ENCODE measurements around the gene TVP23A. TPM values are rescaled to one million over a fixed set of nuclear protein-coding genes. Genes with fewer than 3 reads are reported as not detected.
"Not testable (repeated sequence)": the region's sequence is repeated elsewhere in the genome, so short reads cannot be mapped to it uniquely, and the experiment has no call there.

Gene TVP23A
- total RNA-seq, 1 experiment from 2014 or later: not detected

DNA sequence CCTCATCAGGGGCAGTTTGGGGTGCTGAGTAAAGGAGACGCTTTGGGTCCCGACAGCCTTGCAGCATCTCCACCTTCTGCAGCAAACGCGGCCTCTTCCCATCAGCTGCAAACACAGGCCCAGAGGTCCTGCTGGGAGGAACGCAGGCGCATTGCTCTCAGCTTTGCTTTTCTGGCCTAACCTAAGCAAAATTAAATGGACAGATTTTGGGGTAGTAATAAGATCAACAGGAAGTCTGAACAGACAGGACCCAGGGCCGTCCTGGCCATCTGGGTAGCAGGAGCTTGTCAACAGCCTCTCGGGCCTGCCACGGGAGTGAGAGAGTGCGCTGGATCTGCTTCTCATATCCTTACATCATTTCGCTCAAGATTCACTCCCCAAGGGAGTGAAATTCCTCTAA is 67.8 kb downstream of the TVP23A start:
- no peaks in the 10 kb centered on the region for H4K20me1 ChIP-seq (ENCODE audit: insufficient read depth, low read depth, low read length)
- DNase-seq: no peak
- no peak overlapping the region for H3K27ac ChIP-seq (ENCODE audit: low read length)
- H3K36me3 ChIP-seq (ENCODE audit: insufficient read depth, low read length): peaks cover 10% of the 10 kb centered on the region; the same call in 1 of the 2 replicates
- no peak overlapping the region for H3K4me2 ChIP-seq (ENCODE audit: low read depth, low read length, poor library complexity, severe bottlenecking)
- no peaks in the 10 kb centered on the region for H3K9me3 ChIP-seq (ENCODE audit: low read length)
- H3K9ac ChIP-seq (ENCODE audit: low read length): no peak overlapping the region
- no peak overlapping the region for H3K4me3 ChIP-seq (ENCODE audit: low read length)
- H3K4me1 ChIP-seq (ENCODE audit: low read length): peaks cover 11% of the 10 kb centered on the region
- no peaks in the 10 kb centered on the region for H3K9me2 ChIP-seq (replicated peaks; ENCODE audit: insufficient read depth, low read length)
- no peaks in the 10 kb centered on the region for H3K27me3 ChIP-seq (ENCODE audit: low read length)
- no peak overlapping the region for H2AFZ ChIP-seq (ENCODE audit: low read length)
- H3K79me2 ChIP-seq (ENCODE audit: low read length): peaks cover under 1% of the 10 kb centered on the region; the same call in 1 of the 2 replicates

DNA sequence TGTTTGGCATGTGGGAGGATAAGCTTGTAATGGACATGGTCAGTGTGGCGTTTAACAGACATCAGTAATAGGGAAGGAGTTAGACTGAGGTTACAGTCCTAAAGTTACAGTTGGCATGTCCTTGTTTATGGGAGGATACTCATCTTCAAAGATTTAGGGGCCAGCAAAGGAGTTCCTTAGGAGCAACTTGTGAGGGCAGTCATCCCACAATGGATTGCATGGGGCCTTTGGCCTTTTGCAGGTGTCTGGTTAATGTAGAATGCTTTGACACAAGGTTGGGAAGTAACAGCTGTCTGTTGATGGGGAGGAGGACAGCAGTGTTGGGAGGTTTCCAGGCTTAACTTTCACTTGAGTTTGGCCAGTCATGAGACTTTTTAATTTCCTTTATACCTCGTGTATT is 72.8 kb downstream of the TVP23A start:
- peaks cover 15% of the 10 kb centered on the region for H3K79me2 ChIP-seq (ENCODE audit: low read length)
- H3K4me2 ChIP-seq (ENCODE audit: low read depth, low read length, poor library complexity, severe bottlenecking): no peak overlapping the region
- no peaks in the 10 kb centered on the region for H4K20me1 ChIP-seq (ENCODE audit: insufficient read depth, low read depth, low read length)
- no peak overlapping the region for H3K9ac ChIP-seq (ENCODE audit: low read length)
- H3K36me3 ChIP-seq (ENCODE audit: insufficient read depth, low read length): peaks cover 2% of the 10 kb centered on the region; the same call in 1 of the 2 replicates
- no peak overlapping the region for H3K4me3 ChIP-seq (ENCODE audit: low read length)
- no peak overlapping the region for H3K27ac ChIP-seq (ENCODE audit: low read length)
- H3K27me3 ChIP-seq (ENCODE audit: low read length): no peaks in the 10 kb centered on the region
- H3K9me2 ChIP-seq (replicated peaks; ENCODE audit: insufficient read depth, low read length): no peaks in the 10 kb centered on the region
- DNase-seq: no peak
- no peaks in the 10 kb centered on the region for H3K9me3 ChIP-seq (ENCODE audit: low read length)
- H3K4me1 ChIP-seq (ENCODE audit: low read length): peaks cover 34% of the 10 kb centered on the region
- no peak overlapping the region for H2AFZ ChIP-seq (ENCODE audit: low read length)

GRCh38 chr16:10744370-10745030 is 74.1 kb downstream of the TVP23A start:
- H3K27me3 ChIP-seq (ENCODE audit: low read length): no peaks in the 10 kb centered on the region
- H3K9ac ChIP-seq (ENCODE audit: low read length): peak overlapping the region; percentile 78
- DNase-seq: no peak
- H2AFZ ChIP-seq (ENCODE audit: low read length): peak overlapping the region; percentile 58; the same call in 1 of the 2 replicates
- H3K9me2 ChIP-seq (replicated peaks; ENCODE audit: insufficient read depth, low read length): no peaks in the 10 kb centered on the region
- no peak overlapping the region for H3K27ac ChIP-seq (ENCODE audit: low read length)
- peak overlapping the region; percentile 80 for H3K4me2 ChIP-seq (ENCODE audit: low read depth, low read length, poor library complexity, severe bottlenecking)
- H4K20me1 ChIP-seq (ENCODE audit: insufficient read depth, low read depth, low read length): no peaks in the 10 kb centered on the region
- peak overlapping the region; percentile 76 for H3K4me3 ChIP-seq (ENCODE audit: low read length)
- peaks cover 15% of the 10 kb centered on the region for H3K79me2 ChIP-seq (ENCODE audit: low read length)
- H3K36me3 ChIP-seq (ENCODE audit: insufficient read depth, low read length): no peaks in the 10 kb centered on the region
- no peaks in the 10 kb centered on the region for H3K9me3 ChIP-seq (ENCODE audit: low read length)
- H3K4me1 ChIP-seq (ENCODE audit: low read length): peaks cover 39% of the 10 kb centered on the region

DNA sequence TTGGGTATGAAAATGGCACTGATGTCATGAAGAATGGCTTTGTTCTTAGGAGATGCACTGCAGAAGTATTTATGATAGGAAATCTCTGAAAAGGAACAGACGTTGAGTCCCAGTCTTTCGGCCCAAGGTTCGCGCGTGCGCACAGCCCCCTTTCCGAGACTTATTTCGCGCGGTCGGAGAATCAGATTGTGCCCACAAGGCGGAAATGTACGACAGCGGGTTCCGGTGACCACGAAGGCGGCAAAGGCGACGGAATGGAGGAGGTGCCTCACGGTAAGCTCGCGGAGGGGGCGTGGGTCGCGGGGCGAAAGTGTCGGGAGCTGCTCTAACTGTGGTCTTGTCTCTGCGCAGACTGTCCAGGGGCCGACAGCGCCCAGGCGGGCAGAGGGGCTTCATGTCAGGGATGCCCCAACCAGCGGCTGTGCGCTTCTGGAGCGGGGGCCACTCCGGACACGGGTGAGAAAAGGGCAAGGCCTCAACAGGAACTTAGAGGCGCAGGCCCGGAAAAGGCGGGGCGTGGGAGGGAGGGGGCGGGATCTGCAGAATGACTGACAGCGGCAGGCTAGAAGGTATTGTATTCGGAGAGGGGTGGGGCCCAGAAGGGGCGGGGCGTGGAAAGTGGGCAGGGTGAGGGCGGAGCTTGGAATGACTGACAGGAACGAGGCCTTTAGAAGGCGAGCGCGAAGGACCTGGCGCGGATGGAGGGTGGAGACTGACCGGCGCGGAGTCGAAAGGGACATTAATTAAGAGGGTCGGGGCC is 74.8 kb downstream of the TVP23A start, which contains the start of gene NUBP1:
Gene NUBP1 (plus strand): TSS at position 233 of the 760 bp plus-strand sequence. CDS start 22 bp downstream, at position 255.
- Histone ChIP-seq H2AFZ (ENCODE audit: low read length) (peak within 1 kb of the TSS; percentile 93), H3K27ac (ENCODE audit: low read length) (peak within 1 kb of the TSS; percentile 83), H3K4me2 (ENCODE audit: low read depth, low read length, poor library complexity, severe bottlenecking) (peak within 1 kb of the TSS; percentile 80), H3K4me1 (ENCODE audit: low read length) (peaks cover 39% of the 10 kb centered on the region), H3K9me3 (ENCODE audit: low read length) (no peaks in the 10 kb centered on the region), H3K9me2 (replicated peaks; ENCODE audit: insufficient read depth, low read length) (no peaks in the 10 kb centered on the region), H4K20me1 (ENCODE audit: insufficient read depth, low read depth, low read length) (no peaks in the 10 kb centered on the region), H3K4me3 (ENCODE audit: low read length) (peak within 1 kb of the TSS; percentile 76), H3K27me3 (ENCODE audit: low read length) (no peaks in the 10 kb centered on the region), H3K36me3 (ENCODE audit: insufficient read depth, low read length) (no peaks in the 10 kb centered on the region), H3K79me2 (ENCODE audit: low read length) (peaks cover 15% of the 10 kb centered on the region), H3K9ac (ENCODE audit: low read length) (peak within 1 kb of the TSS; percentile 88)
- DNase-seq: peak; percentile 99

GRCh38 chr16:10743227-10743609 is 75.4 kb downstream of the TVP23A start:
- H3K4me2 ChIP-seq (ENCODE audit: low read depth, low read length, poor library complexity, severe bottlenecking): peak overlapping the region; percentile 80
- no peaks in the 10 kb centered on the region for H4K20me1 ChIP-seq (ENCODE audit: insufficient read depth, low read depth, low read length)
- no peaks in the 10 kb centered on the region for H3K9me2 ChIP-seq (replicated peaks; ENCODE audit: insufficient read depth, low read length)
- H3K36me3 ChIP-seq (ENCODE audit: insufficient read depth, low read length): no peaks in the 10 kb centered on the region
- peak overlapping the region; percentile 55; the same call in 1 of the 2 replicates for H2AFZ ChIP-seq (ENCODE audit: low read length)
- peak overlapping the region; percentile 76 for H3K4me3 ChIP-seq (ENCODE audit: low read length)
- H3K79me2 ChIP-seq (ENCODE audit: low read length): peaks cover 15% of the 10 kb centered on the region
- peak overlapping the region; percentile 88 for H3K9ac ChIP-seq (ENCODE audit: low read length)
- peaks cover 43% of the 10 kb centered on the region for H3K4me1 ChIP-seq (ENCODE audit: low read length)
- H3K27me3 ChIP-seq (ENCODE audit: low read length): no peaks in the 10 kb centered on the region
- H3K27ac ChIP-seq (ENCODE audit: low read length): peak overlapping the region; percentile 83
- H3K9me3 ChIP-seq (ENCODE audit: low read length): no peaks in the 10 kb centered on the region
- no peak for DNase-seq

DNA sequence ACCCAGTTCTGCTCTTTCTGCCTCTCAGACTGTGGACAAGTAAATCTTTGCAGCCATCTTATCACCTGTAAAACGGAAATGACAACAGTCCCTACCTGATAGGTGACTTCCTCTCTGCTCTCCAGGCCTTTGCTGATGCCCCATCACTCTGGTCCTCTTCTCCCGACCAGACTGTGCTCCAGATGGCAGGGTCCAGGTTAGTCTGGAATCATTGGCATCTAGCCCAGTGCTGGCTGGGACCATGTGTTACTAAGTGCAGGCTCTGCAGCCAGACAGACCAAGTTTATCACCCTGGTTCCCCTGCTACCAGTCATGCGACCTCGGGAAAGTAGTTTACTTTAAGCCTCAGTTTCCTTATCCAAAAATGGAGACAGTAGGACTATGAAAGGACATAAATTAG is 76.8 kb downstream of the TVP23A start:
- H2AFZ ChIP-seq (ENCODE audit: low read length): 0 out of 2 replicates have a peak overlapping the region, but pooled peaks have one; percentile 11
- DNase-seq: peak; percentile 51
- H3K9me2 ChIP-seq (replicated peaks; ENCODE audit: insufficient read depth, low read length): no peaks in the 10 kb centered on the region
- H3K79me2 ChIP-seq (ENCODE audit: low read length): peaks cover 15% of the 10 kb centered on the region
- peak overlapping the region; percentile 68 for H3K27ac ChIP-seq (ENCODE audit: low read length)
- H3K4me3 ChIP-seq (ENCODE audit: low read length): peak overlapping the region; percentile 45
- no peaks in the 10 kb centered on the region for H3K9me3 ChIP-seq (ENCODE audit: low read length)
- H3K9ac ChIP-seq (ENCODE audit: low read length): peak overlapping the region; percentile 52
- no peaks in the 10 kb centered on the region for H3K27me3 ChIP-seq (ENCODE audit: low read length)
- no peaks in the 10 kb centered on the region for H3K36me3 ChIP-seq (ENCODE audit: insufficient read depth, low read length)
- peak overlapping the region; percentile 80 for H3K4me2 ChIP-seq (ENCODE audit: low read depth, low read length, poor library complexity, severe bottlenecking)
- H4K20me1 ChIP-seq (ENCODE audit: insufficient read depth, low read depth, low read length): no peaks in the 10 kb centered on the region
- peaks cover 55% of the 10 kb centered on the region for H3K4me1 ChIP-seq (ENCODE audit: low read length)

GRCh38 chr16:10741249-10741648 is 77.3 kb downstream of the TVP23A start:
- Histone ChIP-seq H3K79me2 (ENCODE audit: low read length) (peaks cover 15% of the 10 kb centered on the region), H3K4me1 (ENCODE audit: low read length) (peaks cover 55% of the 10 kb centered on the region), H3K4me3 (ENCODE audit: low read length) (peak overlapping the region; percentile 45; the same call in 1 of the 2 replicates), H3K4me2 (ENCODE audit: low read depth, low read length, poor library complexity, severe bottlenecking) (peak overlapping the region; percentile 80)
- H3K27ac ChIP-seq (ENCODE audit: low read length); H3K9me2 ChIP-seq (replicated peaks; ENCODE audit: insufficient read depth, low read length); H3K36me3 ChIP-seq (ENCODE audit: insufficient read depth, low read length); H2AFZ ChIP-seq (ENCODE audit: low read length); DNase-seq; H4K20me1 ChIP-seq (ENCODE audit: insufficient read depth, low read depth, low read length); H3K27me3 ChIP-seq (ENCODE audit: low read length); H3K9ac ChIP-seq (ENCODE audit: low read length); H3K9me3 ChIP-seq (ENCODE audit: low read length): not testable (repeated sequence)

DNA sequence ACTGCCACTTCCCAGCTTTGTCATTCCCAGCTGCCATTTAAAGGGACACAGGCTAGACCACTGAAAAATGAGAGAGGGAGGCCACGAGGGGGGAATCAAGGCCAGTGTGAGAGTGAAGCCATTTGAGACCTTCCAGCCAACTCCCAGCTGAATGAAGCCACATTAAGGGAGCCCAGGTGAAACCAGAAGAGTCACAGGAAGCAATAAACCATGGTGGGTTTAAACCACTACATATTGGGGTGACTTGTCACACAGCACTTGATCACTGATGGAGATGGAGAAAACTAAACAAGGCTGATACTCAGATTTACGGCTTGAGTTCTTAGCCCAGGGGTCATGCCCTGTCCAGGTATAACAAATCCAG is 77.8 kb downstream of the TVP23A start:
- Histone ChIP-seq H3K9me3 (ENCODE audit: low read length) (no peaks in the 10 kb centered on the region), H2AFZ (ENCODE audit: low read length) (no peak overlapping the region), H4K20me1 (ENCODE audit: insufficient read depth, low read depth, low read length) (no peaks in the 10 kb centered on the region), H3K9ac (ENCODE audit: low read length) (no peak overlapping the region), H3K9me2 (replicated peaks; ENCODE audit: insufficient read depth, low read length) (no peaks in the 10 kb centered on the region), H3K27ac (ENCODE audit: low read length) (no peak overlapping the region), H3K79me2 (ENCODE audit: low read length) (peaks cover 15% of the 10 kb centered on the region), H3K36me3 (ENCODE audit: insufficient read depth, low read length) (no peaks in the 10 kb centered on the region), H3K27me3 (ENCODE audit: low read length) (no peaks in the 10 kb centered on the region), H3K4me1 (ENCODE audit: low read length) (peaks cover 55% of the 10 kb centered on the region), H3K4me2 (ENCODE audit: low read depth, low read length, poor library complexity, severe bottlenecking) (no peak overlapping the region), H3K4me3 (ENCODE audit: low read length) (no peak overlapping the region)
- no peak for DNase-seq
